SKM-1 treated with dmso at 0.1 percent for 144 hours (cell line): ENCODE measurements around the gene CFAP52.
"Not testable (repeated sequence)": the region's sequence is repeated elsewhere in the genome, so short reads cannot be mapped to it uniquely, and the experiment has no call there.

Source experiments
- DNase-seq: peaks from one replicate; lab custom pipeline; 2025; ENCODE audit not compliant: unreplicated experiment; lab: John Stamatoyannopoulos, UW

CFAP52 gene

GRCh38 chr17:9644910-9645751 is 68.7 kb downstream of the CFAP52 start, which contains the start of gene USP43:
Gene USP43 (plus strand): TSS chr17:9645517. CDS start chr17:9645633, 116 bp downstream.
- peak; percentile 9 for DNase-seq

GRCh38 chr17:9645851-9646545 is 69.6 kb downstream of the CFAP52 start:
- peak; percentile 1 for DNase-seq

GRCh38 chr17:9646546-9646885 is 70.1 kb downstream of the CFAP52 start:
- DNase-seq: no peak

GRCh38 chr17:9647014-9647413 is 70.6 kb downstream of the CFAP52 start:
- no peak for DNase-seq

GRCh38 chr17:9648521-9649110 is 72.2 kb downstream of the CFAP52 start:
- DNase-seq: no peak

GRCh38 chr17:9658593-9659211 is 82.3 kb downstream of the CFAP52 start:
- no peak for DNase-seq

GRCh38 chr17:9661027-9661426 is 84.6 kb downstream of the CFAP52 start:
- no peak for DNase-seq

GRCh38 chr17:9663511-9663910 is 87.1 kb downstream of the CFAP52 start:
- not testable (repeated sequence) for DNase-seq

- peak; percentile 3 for DNase-seq
These were observed 90.1 kb downstream of the CFAP52 start for GRCh38 chr17:9666461-9667050.

GRCh38 chr17:9668517-9668916 is 92.1 kb downstream of the CFAP52 start:
- no peak for DNase-seq

- no peak for DNase-seq
These were observed 93.1 kb downstream of the CFAP52 start for GRCh38 chr17:9669551-9670008.

- no peak for DNase-seq
These were observed 94.2 kb downstream of the CFAP52 start for GRCh38 chr17:9670596-9670995.

- DNase-seq: no peak
These were observed 95.1 kb downstream of the CFAP52 start for GRCh38 chr17:9671559-9671958.

GRCh38 chr17:9672266-9672665 is 95.8 kb downstream of the CFAP52 start:
- no peak for DNase-seq

GRCh38 chr17:9672691-9673090 is 96.2 kb downstream of the CFAP52 start:
- DNase-seq: no peak

GRCh38 chr17:9676084-9676483 is 99.6 kb downstream of the CFAP52 start:
- no peak for DNase-seq

GRCh38 chr17:9676820-9677310 is 100.4 kb downstream of the CFAP52 start:
- no peak for DNase-seq

GRCh38 chr17:9677411-9677810 is 101.0 kb downstream of the CFAP52 start:
- DNase-seq: no peak

- DNase-seq: no peak
These were observed 101.5 kb downstream of the CFAP52 start for GRCh38 chr17:9677896-9678295.

GRCh38 chr17:9684955-9685621 is 108.6 kb downstream of the CFAP52 start:
- DNase-seq: no peak
